GM12878 (cell line): ENCODE measurements around the gene COL26A1. TPM values are rescaled to one million over a fixed set of nuclear protein-coding genes. Genes with fewer than 3 reads are reported as not detected.
"Not testable (repeated sequence)": the region's sequence is repeated elsewhere in the genome, so short reads cannot be mapped to it uniquely, and the experiment has no call there.

Experiments
- ATAC-seq: fragments of 200-7000 bp; cut with Tn5 transposase; 3 replicates; pipeline ENCODE4 v1.9.1; 2020; ENCODE audit warnings: mild to moderate bottlenecking, moderate library complexity
- BruUV-seq: library from RNA; stranded (reverse); fragments of 400-500 nt; replicated peaks from 2 replicates; lab custom pipeline; 2021; lab: Mats Ljungman, UMichigan
- CTCF ChIA-PET: fragments of 300-600 bp; sonication (Branson Sonifier 250); formaldehyde crosslinking; extraction: SDS; loops from one replicate; lab custom pipeline; 2021; ENCODE audit warnings: inconsistent platforms; lab: Yijun Ruan, JAX
- POLR2A ChIA-PET: fragments of 350-600 bp; formaldehyde crosslinking; extraction: SDS; loops from one replicate; lab custom pipeline; 2021; ENCODE audit warnings: inconsistent platforms; lab: Charles Lee
- RAD21 ChIA-PET: fragments of 300-600 bp; sonication (Branson Sonifier 250); formaldehyde crosslinking; loops from one replicate; lab custom pipeline; 2023; ENCODE audit warnings: antibody characterized with exemption; ENCODE audit not compliant: unreplicated experiment; lab: Charles Lee
- SMC1A ChIA-PET: fragments of 300-600 bp; sonication (Branson Sonifier 250); formaldehyde crosslinking; loops from one replicate; lab custom pipeline; 2023; ENCODE audit not compliant: unreplicated experiment, uncharacterized antibody; lab: Charles Lee
- DNase-seq: peaks from one replicate; pipeline ENCODE4 v3.0.0-alpha.2; 2011; ENCODE audit warnings: low read depth, low spot score
- FAIRE-seq: peaks from 3 replicates; lab custom pipeline; 2011; peaks lifted over from hg19 to GRCh38; lab: Jason Lieb, UNC
- H2AFZ ChIP-seq: 2 replicates; pipeline ENCODE4 v1.6.0; 2011; ENCODE audit warnings: low read depth, low read length, control low read depth; ENCODE audit not compliant: control insufficient read depth
- H3K27ac ChIP-seq: 2 replicates; pipeline ENCODE4 v1.5.1; 2011; ENCODE audit warnings: control low read depth; ENCODE audit not compliant: control insufficient read depth, insufficient read depth
- H3K27me3 ChIP-seq, 2 experiments: replicated peaks in 1 of 2; 2 replicates each; pipeline versions ENCODE4 v1.6.0 to v1.6.1; 2011; ENCODE audit warnings: low read length in 1 of 2; ENCODE audit not compliant: control insufficient read depth in 2 of 2, insufficient read depth in 2 of 2
- H3K36me3 ChIP-seq, 2 experiments: 2 replicates each; pipeline ENCODE4 v1.5.1; 2011; ENCODE audit warnings: low read length in 1 of 2; ENCODE audit not compliant: control insufficient read depth in 2 of 2, insufficient read depth in 2 of 2
- H3K4me1 ChIP-seq: 2 replicates; pipeline ENCODE4 v1.6.1; 2011; ENCODE audit warnings: mild to moderate bottlenecking, low read length, moderate library complexity, mixed read lengths; ENCODE audit not compliant: control insufficient read depth, insufficient read depth
- H3K4me2 ChIP-seq: 2 replicates; pipeline ENCODE4 v1.6.0; 2011; ENCODE audit warnings: control low read depth; ENCODE audit not compliant: control insufficient read depth, insufficient read depth
- H3K4me3 ChIP-seq: fragments of 200-600 bp; sonication (generic); 2 replicates; pipeline ENCODE4 v1.5.1; 2016
- H3K79me2 ChIP-seq: 2 replicates; pipeline ENCODE4 v1.6.0; 2011; ENCODE audit warnings: low read length; ENCODE audit not compliant: control insufficient read depth, insufficient read depth
- H3K9ac ChIP-seq: 2 replicates; pipeline ENCODE4 v1.8.0; 2011; ENCODE audit warnings: low read length, control low read depth, mixed read lengths; ENCODE audit not compliant: control insufficient read depth, insufficient read depth
- H3K9me3 ChIP-seq: replicated peaks from 3 replicates; pipeline ENCODE4 v1.5.1; 2011; ENCODE audit warnings: mild to moderate bottlenecking, low read length; ENCODE audit not compliant: control insufficient read depth, insufficient read depth
- H4K20me1 ChIP-seq: 2 replicates; pipeline ENCODE4 v1.6.0; 2011; ENCODE audit not compliant: control insufficient read depth, insufficient read depth
- GATAD2B ChIP-seq: fragments of 450-650 bp; conservative IDR thresholded peaks from 2 replicates; pipeline ENCODE4 v1.6.1; 2017; ENCODE audit warnings: low read depth, mild to moderate bottlenecking, moderate library complexity
- HSF1 ChIP-seq: fragments of 150-350 bp; IDR thresholded peaks from 2 replicates; pipeline ENCODE4 v1.6.1; 2014; ENCODE audit warnings: mild to moderate bottlenecking, low read depth, low read length
- KAT2A ChIP-seq: conservative IDR thresholded peaks from 2 replicates; pipeline ENCODE4 v1.6.1; 2011; ENCODE audit warnings: low read depth, low read length; ENCODE audit not compliant: control insufficient read depth
- MXI1 ChIP-seq: fragments of 150-350 bp; IDR thresholded peaks from 2 replicates; pipeline ENCODE4 v1.6.1; 2011; ENCODE audit warnings: low read depth, mild to moderate bottlenecking, inconsistent platforms, low read length, improper control_type of control experiment
- NFYA ChIP-seq: IDR thresholded peaks from 2 replicates; pipeline ENCODE4 v1.6.1; 2011; ENCODE audit warnings: low read depth, mild to moderate bottlenecking, low read length, improper control_type of control experiment, borderline replicate concordance
- NR2F1 ChIP-seq: fragments of 450-650 bp; conservative IDR thresholded peaks from 2 replicates; pipeline ENCODE4 v1.6.1; 2017; ENCODE audit warnings: mild to moderate bottlenecking
- RELA ChIP-seq: fragments of 450-650 bp; IDR thresholded peaks from 2 replicates; pipeline ENCODE4 v1.8.0; 2014; ENCODE audit warnings: borderline replicate concordance; ENCODE audit not compliant: partially characterized antibody
- SREBF2 ChIP-seq: IDR thresholded peaks from 2 replicates; pipeline ENCODE4 v1.6.1; 2012; ENCODE audit warnings: mild to moderate bottlenecking, low read length
- TBL1XR1 ChIP-seq: IDR thresholded peaks from 2 replicates; pipeline ENCODE4 v1.6.1; 2012; ENCODE audit warnings: low read depth, low read length, improper control_type of control experiment
- ZSCAN29 ChIP-seq: fragments of 450-650 bp; IDR thresholded peaks from 2 replicates; pipeline ENCODE4 v1.6.1; 2017; ENCODE audit warnings: mild to moderate bottlenecking, moderate library complexity
- ZZZ3 ChIP-seq: IDR thresholded peaks from 2 replicates; pipeline ENCODE4 v1.6.1; 2011; ENCODE audit warnings: low read depth; ENCODE audit not compliant: control insufficient read depth, insufficient read length
- WGBS: methylation state at CpG from one replicate; pipeline ENCODE4 v1.1.6; 2016; ENCODE audit warnings: low lambda C conversion rate; ENCODE audit not compliant: insufficient replicate concordance, insufficient coverage; ENCODE audit errors: missing lambda C conversion rate; 5-methylcytosine and 5-hydroxymethylcytosine counted together
- in situ Hi-C: fragments of 300-500 bp; cut with MboI; formaldehyde crosslinking; loops from 9 replicates; pipeline ENCODE4 v1.14.3; 2018; ENCODE audit warnings: mixed read lengths
- intact Hi-C: fragments of 100-400 bp; cut with micrococcal nuclease; formaldehyde crosslinking; loops from one replicate; pipeline ENCODE4 v1.14.2; 2022; ENCODE audit not compliant: unreplicated experiment
- polyA plus RNA-seq, 11 experiments: library from polyadenylated mRNA; depleted of rRNA in 4 of 11; unstranded in 6 of 11; stranded (reverse) in 5 of 11; fragments of >200 nt; fragmentation: Nextera tagmentation in 4 of 11; fragmentation: Illumina TruSeq in 1 of 11; extraction: Ambion mirVana in 4 of 11; extraction: Trizol in 1 of 11; gene quantifications; 1 replicate in 1 of 11; 2 replicates in 10 of 11; pipeline versions ENCODE4 v1.2.1 to v1.2.3, GENCODE V29; 2011 to 2016; ENCODE audit warnings: inconsistent platforms in 2 of 11, missing spikeins in 2 of 11, low read depth in 1 of 11
- total RNA-seq, 4 experiments: library from RNA; depleted of rRNA in 3 of 4; stranded (reverse); fragments of >200 nt in 3 of 4; fragmentation: Illumina TruSeq in 1 of 4; extraction: Trizol in 1 of 4; gene quantifications; 2 replicates each; pipeline versions ENCODE4 v1.2.1 to v1.2.3, GENCODE V29; 2013 to 2021

COL26A1 gene
- total and polyA plus RNA-seq, 10 of the 15 experiments (the other 5 are each of a cell fraction or from before 2014, with no cell fraction given): 0.08 TPM; not detected in 9

GRCh38 chr7:101433688-101434087, 71.0 kb downstream of the COL26A1 start:
- in situ Hi-C loops: no loop called here
- no TSS peak for BruUV-seq
- no peaks in the 10 kb centered on the region for H3K27me3 ChIP-seq
- intact Hi-C loops: no loop called here
- no peak overlapping the region for H3K9ac ChIP-seq
- H3K4me2 ChIP-seq: no peak overlapping the region
- CTCF ChIA-PET: no interaction called here
- FAIRE-seq (no peak), DNase-seq (no peak), ATAC-seq (no peak)
- RAD21 ChIA-PET: no interaction called here
- no peaks in the 10 kb centered on the region for H3K4me1 ChIP-seq
- H2AFZ ChIP-seq: no peak overlapping the region
- no peaks in the 10 kb centered on the region for H4K20me1 ChIP-seq
- 15% methylated on average over 4 of the region's 4 CpGs for WGBS
- no peaks in the 10 kb centered on the region for H3K9me3 ChIP-seq
- SMC1A ChIA-PET: no interaction called here
- POLR2A ChIA-PET: no interaction called here
- H3K36me3 ChIP-seq: no peaks in the 10 kb centered on the region
- no peak overlapping the region for H3K4me3 ChIP-seq
- TF ChIP-seq RELA (no peak), GATAD2B (no peak), NFYA (no peak), SREBF2 (no peak), NR2F1 (no peak), TBL1XR1 (no peak), ZZZ3 (no peak), KAT2A (no peak), MXI1 (no peak), HSF1 (no peak), ZSCAN29 (no peak)
- no peaks in the 10 kb centered on the region for H3K79me2 ChIP-seq
- no peak overlapping the region for H3K27ac ChIP-seq

GRCh38 chr7:101434155-101434554, 71.5 kb downstream of the COL26A1 start:
- H3K4me3 ChIP-seq, SMC1A ChIA-PET, H3K4me1 ChIP-seq, H2AFZ ChIP-seq, H3K79me2 ChIP-seq, H3K9me3 ChIP-seq, CTCF ChIA-PET, H3K36me3 ChIP-seq, DNase-seq, in situ Hi-C loops, FAIRE-seq, H3K4me2 ChIP-seq, RAD21 ChIA-PET, BruUV-seq, ATAC-seq, H3K9ac ChIP-seq, H4K20me1 ChIP-seq, POLR2A ChIA-PET, H3K27ac ChIP-seq, H3K27me3 ChIP-seq, intact Hi-C loops: not testable (repeated sequence)
- 52% methylated on average over 8 of the region's 8 CpGs for WGBS
